Measurements from ENCODE around the gene VPS16.

VPS16 gene

GRCh38 chr20:2801286-2801728 is 39.2 kb upstream of the VPS16 start:
- no peaks in the 10 kb centered on the region for H3K27me3 ChIP-seq (ENCODE audit: insufficient read depth, low read depth)
- TF ChIP-seq CTCF (conservative IDR thresholded peaks at IDR 0.05; ENCODE audit: low read depth, low read length), result no peak
- H3K79me2 ChIP-seq (ENCODE audit: insufficient read depth, low read depth), result no peaks in the 10 kb centered on the region
- no peak overlapping the region for H3K9ac ChIP-seq
- no peak overlapping the region for H3K4me3 ChIP-seq (IDR thresholded peaks at IDR 0.05; ENCODE audit: insufficient read depth, low read depth, low read length)
- H3K4me1 ChIP-seq (ENCODE audit: low read depth, poor library complexity, severe bottlenecking), result no peaks in the 10 kb centered on the region
- no peak overlapping the region for H2AFZ ChIP-seq (ENCODE audit: low read depth)
- H3K4me2 ChIP-seq, result no peak overlapping the region
- H3K36me3 ChIP-seq (ENCODE audit: insufficient read depth), result no peaks in the 10 kb centered on the region
- no peaks in the 10 kb centered on the region for H4K20me1 ChIP-seq (ENCODE audit: insufficient read depth)
- no peak overlapping the region for H3K27ac ChIP-seq

GRCh38 chr20:2804041-2804828 is 36.3 kb upstream of the VPS16 start:
- Histone ChIP-seq H3K9ac (no peak overlapping the region), H2AFZ (ENCODE audit: low read depth) (no peak overlapping the region), H3K4me1 (ENCODE audit: low read depth, poor library complexity, severe bottlenecking) (no peaks in the 10 kb centered on the region), H3K27me3 (ENCODE audit: insufficient read depth, low read depth) (no peaks in the 10 kb centered on the region), H3K36me3 (ENCODE audit: insufficient read depth) (no peaks in the 10 kb centered on the region), H3K4me2 (no peak overlapping the region), H4K20me1 (ENCODE audit: insufficient read depth) (no peaks in the 10 kb centered on the region), H3K27ac (no peak overlapping the region), H3K79me2 (ENCODE audit: insufficient read depth, low read depth) (no peaks in the 10 kb centered on the region), H3K4me3 (IDR thresholded peaks at IDR 0.05; ENCODE audit: insufficient read depth, low read depth, low read length) (no peak overlapping the region)
- no peak for TF ChIP-seq CTCF (conservative IDR thresholded peaks at IDR 0.05; ENCODE audit: low read depth, low read length)

- Histone ChIP-seq H3K79me2 (ENCODE audit: insufficient read depth, low read depth) (no peaks in the 10 kb centered on the region), H4K20me1 (ENCODE audit: insufficient read depth) (no peaks in the 10 kb centered on the region), H3K9ac (no peak overlapping the region), H3K4me1 (ENCODE audit: low read depth, poor library complexity, severe bottlenecking) (no peaks in the 10 kb centered on the region), H3K27me3 (ENCODE audit: insufficient read depth, low read depth) (no peaks in the 10 kb centered on the region), H3K4me3 (IDR thresholded peaks at IDR 0.05; ENCODE audit: insufficient read depth, low read depth, low read length) (no peak overlapping the region), H3K27ac (no peak overlapping the region), H3K4me2 (no peak overlapping the region), H3K36me3 (ENCODE audit: insufficient read depth) (no peaks in the 10 kb centered on the region), H2AFZ (ENCODE audit: low read depth) (no peak overlapping the region)
- no peak for TF ChIP-seq CTCF (conservative IDR thresholded peaks at IDR 0.05; ENCODE audit: low read depth, low read length)
Measured at GRCh38 chr20:2804852-2805688, 35.5 kb upstream of the VPS16 start.

GRCh38 chr20:2805689-2806350 is 34.7 kb upstream of the VPS16 start:
- Histone ChIP-seq H4K20me1 (ENCODE audit: insufficient read depth) (no peaks in the 10 kb centered on the region), H3K27me3 (ENCODE audit: insufficient read depth, low read depth) (no peaks in the 10 kb centered on the region), H3K79me2 (ENCODE audit: insufficient read depth, low read depth) (no peaks in the 10 kb centered on the region), H3K4me3 (IDR thresholded peaks at IDR 0.05; ENCODE audit: insufficient read depth, low read depth, low read length) (no peak overlapping the region), H3K4me2 (no peak overlapping the region), H3K4me1 (ENCODE audit: low read depth, poor library complexity, severe bottlenecking) (no peaks in the 10 kb centered on the region), H3K27ac (no peak overlapping the region), H3K9ac (no peak overlapping the region), H2AFZ (ENCODE audit: low read depth) (no peak overlapping the region), H3K36me3 (ENCODE audit: insufficient read depth) (no peaks in the 10 kb centered on the region)
- no peak for TF ChIP-seq CTCF (conservative IDR thresholded peaks at IDR 0.05; ENCODE audit: low read depth, low read length)
